Psoas muscle (tissue), 8 donors: ENCODE data around the gene TMEM128. TPM values are rescaled to one million over a fixed set of nuclear protein-coding genes. Genes with fewer than 3 reads are reported as not detected.
A peak's percentile ranks its signal among the peaks of the same experiment; 100 is the strongest.
"Not testable (repeated sequence)": the region's sequence is repeated elsewhere in the genome, so short reads cannot be mapped to it uniquely, and the experiment has no call there.

Experiments used
- ATAC-seq, 4 donors: fragments of 200-7000 bp; cut with Tn5 transposase; one replicate each; pipeline ENCODE4 v1.9.1; 2020; ENCODE audit warnings: moderate library complexity in 3 of 4, mild to moderate bottlenecking in 2 of 4
- DNase-seq, 2 donors: peaks; one replicate each; pipeline ENCODE4 v3.0.0-alpha.2; 2020
- H3K27ac ChIP-seq: fragments of 200-600 bp; one replicate; pipeline ENCODE4 v1.8.0; 2022
- H3K27me3 ChIP-seq, 3 donors: fragments of 200-600 bp in 1 of 3; one replicate each; pipeline versions ENCODE4 v1.6.1 to v1.8.0; 2013 to 2022; ENCODE audit warnings: low read length in 2 of 3, mild to moderate bottlenecking in 2 of 3, moderate library complexity in 1 of 3; ENCODE audit not compliant: insufficient read depth in 3 of 3
- H3K36me3 ChIP-seq, 2 donors: fragments of 200-600 bp in 1 of 2; one replicate each; pipeline versions ENCODE4 v1.6.1 to v1.8.0; 2013 to 2022; ENCODE audit warnings: low read depth in 1 of 2, mild to moderate bottlenecking in 1 of 2, moderate library complexity in 1 of 2; ENCODE audit not compliant: insufficient read depth in 1 of 2
- H3K4me1 ChIP-seq: fragments of 200-600 bp; one replicate; pipeline ENCODE4 v1.8.0; 2022
- H3K4me3 ChIP-seq: fragments of 200-600 bp; one replicate; pipeline ENCODE4 v1.8.0; 2022; ENCODE audit warnings: mild to moderate bottlenecking
- H3K9me3 ChIP-seq: fragments of 200-600 bp; one replicate; pipeline ENCODE4 v1.8.0; 2022
- WGBS, 3 donors: extraction: QIAGEN DNeasy Blood & Tissue Kit; methylation state at CpG; one replicate each; pipeline versions ENCODE4 v1.1.6 to v1.1.7; 2013; 5-methylcytosine and 5-hydroxymethylcytosine counted together
- intact Hi-C, 2 donors: fragments of 100-400 bp; cut with DNase I; formaldehyde crosslinking; loops; one replicate each; pipeline versions ENCODE4 v1.11.0 to v1.14.2; 2022
- polyA plus RNA-seq, 3 donors: library from polyadenylated mRNA; stranded (reverse); fragments of 200-250 nt; gene quantifications; one replicate each; pipeline ENCODE4 v1.2.3, GENCODE V29; 2013
- total RNA-seq, 4 donors: library from RNA; stranded (reverse); fragmentation: NEBNext Ultra II Directional in 2 of 4; extraction: Animal tissue kit (Norgen Biotek cat#: 25700) in 2 of 4; gene quantifications; one replicate each; pipeline versions ENCODE4 v1.2.1 to v1.2.4, GENCODE V29; 2021 to 2023
- TF ChIP-seq, protein P1 (sequence below): fragments of 200-600 bp; IDR thresholded peaks from one replicate; pipeline ENCODE4 v1.8.0; 2022; ENCODE audit warnings: antibody characterized with exemption
- donor health status: healthy with polysubstance abuse.
- donor health status: DM: no; HTN: no; CAD: no; lungs with moderate emphysema.
- donor health status: Bipolar disorder and iron deficiency.
- donor health status: healthy.
- donor health status: DM: yes; HTN: yes; CAD: no.
- donor health status: DM: no; HTN: no; CAD: no.
- donor health status: DM: no; HTN: no; CAD: no.
- donor health status: DM: yes; HTN: yes; CAD: no.

TMEM128 gene
- total and polyA plus RNA-seq, 7 donors, result 5.5 to 7.8 (median 7.0) TPM

DNA sequence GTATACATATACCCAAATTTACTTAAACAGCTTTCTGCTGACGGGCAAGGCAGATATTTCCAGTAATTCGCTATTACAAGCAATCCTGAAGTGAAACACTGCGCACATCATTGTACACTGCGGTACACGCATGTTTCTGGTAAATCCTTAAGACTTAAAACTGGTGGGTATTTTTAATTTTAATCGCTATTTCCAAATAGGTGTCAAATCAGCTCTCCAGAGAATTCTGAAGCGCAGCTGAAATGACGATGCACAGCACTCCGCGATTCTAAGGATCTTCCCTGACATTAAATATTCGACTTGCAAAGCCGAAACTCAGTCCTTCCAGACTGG, 361 bp downstream of the TMEM128 start:
- H3K9me3 ChIP-seq, result no peaks in the 10 kb centered on the region

GRCh38 chr4:4245172-4245571, 2.9 kb downstream of the TMEM128 start:
- no peaks in the 10 kb centered on the region for H3K27me3 ChIP-seq
- no peak for DNase-seq
- no peaks in the 10 kb centered on the region for H3K9me3 ChIP-seq
- H3K27ac ChIP-seq, result no peak overlapping the region
- peaks cover 23% of the 10 kb centered on the region for H3K4me1 ChIP-seq
- ATAC-seq, result no peak
- H3K4me3 ChIP-seq, result no peak overlapping the region
- peaks cover 10 to 60% of the 10 kb centered on the region in 2 donors for H3K36me3 ChIP-seq
- TF ChIP-seq, protein P1, sequence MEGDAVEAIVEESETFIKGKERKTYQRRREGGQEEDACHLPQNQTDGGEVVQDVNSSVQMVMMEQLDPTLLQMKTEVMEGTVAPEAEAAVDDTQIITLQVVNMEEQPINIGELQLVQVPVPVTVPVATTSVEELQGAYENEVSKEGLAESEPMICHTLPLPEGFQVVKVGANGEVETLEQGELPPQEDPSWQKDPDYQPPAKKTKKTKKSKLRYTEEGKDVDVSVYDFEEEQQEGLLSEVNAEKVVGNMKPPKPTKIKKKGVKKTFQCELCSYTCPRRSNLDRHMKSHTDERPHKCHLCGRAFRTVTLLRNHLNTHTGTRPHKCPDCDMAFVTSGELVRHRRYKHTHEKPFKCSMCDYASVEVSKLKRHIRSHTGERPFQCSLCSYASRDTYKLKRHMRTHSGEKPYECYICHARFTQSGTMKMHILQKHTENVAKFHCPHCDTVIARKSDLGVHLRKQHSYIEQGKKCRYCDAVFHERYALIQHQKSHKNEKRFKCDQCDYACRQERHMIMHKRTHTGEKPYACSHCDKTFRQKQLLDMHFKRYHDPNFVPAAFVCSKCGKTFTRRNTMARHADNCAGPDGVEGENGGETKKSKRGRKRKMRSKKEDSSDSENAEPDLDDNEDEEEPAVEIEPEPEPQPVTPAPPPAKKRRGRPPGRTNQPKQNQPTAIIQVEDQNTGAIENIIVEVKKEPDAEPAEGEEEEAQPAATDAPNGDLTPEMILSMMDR, result no peak
- WGBS, 3 donors, result 86 to 95% (median 94%) methylated on average over 1 of the region's 1 CpG
- intact Hi-C loops, result loop anchor here (5.0 kb wide), 2 partner anchors 42 to 297 kb away; partner anchors contain the start of gene STX18 (in 2 of the 2)

More for the DNA sequence above, 361 bp downstream of the TMEM128 start:
- H3K27me3 ChIP-seq, result no peaks in the 10 kb centered on the region
- 0 to 1% (median 1%) methylated on average over 12 of the region's 12 CpGs for WGBS, 3 donors
- H3K27ac ChIP-seq, result peak overlapping the region; percentile 91
- no peak for DNase-seq
- peaks cover 23% of the 10 kb centered on the region for H3K4me1 ChIP-seq
- ATAC-seq, result peak in 3 of 4 donors; percentile 6 to 19 (median 17)
- intact Hi-C loops, result loop anchor here (5.0 kb wide), 2 partner anchors 40 to 295 kb away; partner anchors contain the start of gene STX18 (in 2 of the 2)
- TF ChIP-seq, protein P1, result no peak
- H3K4me3 ChIP-seq, result peak overlapping the region; percentile 89
- peaks cover 10 to 35% of the 10 kb centered on the region in 2 donors for H3K36me3 ChIP-seq

DNA sequence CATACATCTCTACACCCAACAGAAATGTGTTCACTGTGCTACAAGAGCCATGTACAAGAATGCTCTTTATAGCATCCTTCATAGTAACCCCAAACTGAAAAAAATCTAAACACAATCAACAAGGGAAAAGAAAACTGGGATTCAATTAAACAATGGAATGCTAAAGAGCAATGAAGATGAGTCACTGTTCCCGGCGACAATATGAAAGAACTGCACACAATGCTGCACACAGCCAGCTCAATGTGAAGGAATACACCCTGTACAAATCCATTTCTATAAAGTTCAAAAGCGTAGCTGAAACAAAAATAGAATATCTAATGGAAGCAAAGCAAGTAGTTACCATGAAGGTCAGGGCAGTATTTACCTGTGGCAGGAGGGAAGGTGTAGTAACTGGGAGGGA, 8.5 kb downstream of the TMEM128 start:
- WGBS, 3 donors, result 89 to 93% (median 90%) methylated on average over 3 of the region's 3 CpGs
- ATAC-seq, H3K4me3 ChIP-seq, H3K27ac ChIP-seq, H3K27me3 ChIP-seq, DNase-seq, H3K9me3 ChIP-seq, intact Hi-C loops, H3K4me1 ChIP-seq: not testable (repeated sequence)
- H3K36me3 ChIP-seq, result peaks cover 4 to 99% of the 10 kb centered on the region in 2 donors

DNA sequence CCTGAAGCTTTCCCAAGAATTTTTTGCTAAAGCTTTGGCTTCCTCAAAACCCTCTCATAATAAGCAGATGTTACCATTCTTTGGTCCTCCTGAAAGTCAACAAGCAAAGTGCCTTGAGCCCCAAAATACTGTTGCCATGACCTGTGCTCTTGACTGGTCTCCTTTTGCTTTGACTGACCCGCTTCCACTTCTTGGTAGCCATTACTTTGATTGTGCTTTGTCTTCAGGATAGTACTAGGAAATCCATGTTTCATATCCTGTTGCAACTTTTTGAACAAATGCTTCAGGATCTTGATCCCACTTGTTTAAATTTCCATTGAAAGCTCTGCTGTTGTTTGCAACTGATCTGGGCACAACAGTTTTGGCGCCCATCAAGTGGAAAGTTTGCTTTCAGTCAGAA, 14.4 kb downstream of the TMEM128 start:
- DNase-seq (no peak), ATAC-seq (no peak)
- TF ChIP-seq, protein P1, result no peak
- H3K4me3 ChIP-seq, result no peak overlapping the region
- H3K27me3 ChIP-seq, result peaks cover 0 to 4% (median 0%) of the 10 kb centered on the region in 3 donors
- peaks cover 10% of the 10 kb centered on the region for H3K9me3 ChIP-seq
- H3K27ac ChIP-seq, result no peak overlapping the region
- intact Hi-C loops, result no loop called here
- no peaks in the 10 kb centered on the region for H3K4me1 ChIP-seq
- WGBS, 3 donors, result 94 to 95% (median 95%) methylated on average over 2 of the region's 2 CpGs
- peaks cover 0 to 39% of the 10 kb centered on the region in 2 donors for H3K36me3 ChIP-seq

- Histone ChIP-seq H3K36me3 (no peaks in the 10 kb centered on the region), H3K27me3 (peaks cover 3 to 51% (median 22%) of the 10 kb centered on the region in 3 donors), H3K27ac (no peak overlapping the region), H3K4me3 (no peak overlapping the region), H3K9me3 (peaks cover 3% of the 10 kb centered on the region), H3K4me1 (no peaks in the 10 kb centered on the region)
- WGBS, 3 donors, result 73 to 90% (median 80%) methylated on average over 1 of the region's 1 CpG
- intact Hi-C loops, result no loop called here
- TF ChIP-seq, protein P1, result no peak
- DNase-seq (no peak), ATAC-seq (no peak)
Observed at GRCh38 chr4:4228356-4228668, 19.7 kb downstream of the TMEM128 start.
